ENCODE results near the gene RUSC1.
"Not testable (repeated sequence)": the region's sequence is repeated elsewhere in the genome, so short reads cannot be mapped to it uniquely, and the experiment has no call there.

- TF ChIP-seq CTCF (IDR thresholded peaks at IDR 0.05; ENCODE audit: insufficient read depth, low read length, poor library complexity, severe bottlenecking); EZH2phosphoT487 (conservative IDR thresholded peaks at IDR 0.05; ENCODE audit: low read length): not testable (repeated sequence)
These were observed 29.7 kb upstream of the RUSC1 start for GRCh38 chr1:155291006-155291405.

All from SU-DHL-6 (cell line).